H1 (cell line): ENCODE results near the gene CD247. TPM values are rescaled to one million over a fixed set of nuclear protein-coding genes. Genes with fewer than 3 reads are reported as not detected.

ENCODE experiments used
- CTCF ChIA-PET: fragments of 300-600 bp; sonication (Branson Sonifier 250); formaldehyde crosslinking; loops from one replicate; lab custom pipeline; 2021; ENCODE audit not compliant: partially characterized antibody; lab: Charles Lee
- POLR2A ChIA-PET: fragments of 300-600 bp; sonication (Branson Sonifier 250); formaldehyde crosslinking; loops from one replicate; lab custom pipeline; 2021; ENCODE audit warnings: inconsistent platforms; ENCODE audit not compliant: partially characterized antibody; lab: Charles Lee
- DNase-seq, 2 experiments: peaks; one replicate each; pipeline versions ENCODE4 v3.0.0 to v3.0.0-alpha.2; 2010 to 2022; ENCODE audit warnings: low spot score in 2 of 2, low read depth in 1 of 2, mixed read lengths in 1 of 2
- FAIRE-seq: peaks from 2 replicates; lab custom pipeline; 2011; peaks lifted over from hg19 to GRCh38; lab: Jason Lieb, UNC
- H2AFZ ChIP-seq: 2 replicates; pipeline ENCODE4 v1.8.1; 2012; ENCODE audit warnings: low read length, inconsistent platforms
- H2AK5ac ChIP-seq: 2 replicates; pipeline ENCODE4 v1.6.1; 2013; ENCODE audit warnings: low read depth, low read length
- H2BK120ac ChIP-seq: replicated peaks from 2 replicates; pipeline ENCODE3; 2013; ENCODE audit warnings: low read depth, low read length, inconsistent platforms
- H2BK12ac ChIP-seq: 2 replicates; pipeline ENCODE4 v1.6.1; 2013; ENCODE audit warnings: low read depth, low read length
- H2BK15ac ChIP-seq: 2 replicates; pipeline ENCODE4 v1.6.1; 2013; ENCODE audit warnings: low read length
- H2BK20ac ChIP-seq: 2 replicates; pipeline ENCODE4 v1.6.1; 2013; ENCODE audit warnings: low read length
- H2BK5ac ChIP-seq: 2 replicates; pipeline ENCODE4 v1.6.1; 2013; ENCODE audit warnings: low read depth, low read length
- H3K14ac ChIP-seq: 2 replicates; pipeline ENCODE4 v1.6.1; 2013; ENCODE audit warnings: inconsistent platforms; ENCODE audit not compliant: insufficient read length
- H3K18ac ChIP-seq: 2 replicates; pipeline ENCODE4 v1.6.1; 2013; ENCODE audit warnings: low read length; ENCODE audit errors: extremely low read depth
- H3K23ac ChIP-seq: 2 replicates; pipeline ENCODE4 v1.6.1; 2013; ENCODE audit warnings: inconsistent platforms; ENCODE audit not compliant: insufficient read length
- H3K23me2 ChIP-seq: 2 replicates; pipeline ENCODE4 v1.6.1; 2013; ENCODE audit warnings: low read depth, low read length
- H3K27ac ChIP-seq: 2 replicates; pipeline ENCODE4 v1.6.1; 2011; ENCODE audit warnings: low read depth, low read length, inconsistent platforms
- H3K27me3 ChIP-seq, 4 experiments: replicated peaks in 1 of 4; 1 replicate in 1 of 4; 2 replicates in 3 of 4; pipeline versions ENCODE4 v1.6.1 to v1.8.1; 2011 to 2013; ENCODE audit warnings: low read length in 3 of 4, mild to moderate bottlenecking in 3 of 4, inconsistent platforms in 2 of 4, mixed read lengths in 2 of 4, moderate library complexity in 1 of 4; ENCODE audit not compliant: control insufficient read depth in 3 of 4, insufficient read depth in 3 of 4; ENCODE audit errors: extremely low read depth in 1 of 4
- H3K36me3 ChIP-seq, 4 experiments: 2 replicates each; pipeline versions ENCODE4 v1.6.1 to v1.8.1; 2011 to 2013; ENCODE audit warnings: mild to moderate bottlenecking in 4 of 4, low read length in 3 of 4, moderate library complexity in 2 of 4, control low read depth in 1 of 4, inconsistent platforms in 1 of 4; ENCODE audit not compliant: insufficient read depth in 4 of 4, control insufficient read depth in 2 of 4
- H3K4ac ChIP-seq: replicated peaks from 2 replicates; pipeline ENCODE3; 2013; ENCODE audit warnings: low read length, low read depth, mixed read lengths, inconsistent platforms; ENCODE audit not compliant: insufficient read length
- H3K4me1 ChIP-seq, 4 experiments: replicated peaks in 1 of 4; 1 replicate in 1 of 4; 2 replicates in 3 of 4; pipeline versions ENCODE4 v1.6.1 to v1.8.1; 2011 to 2013; ENCODE audit warnings: low read length in 3 of 4, inconsistent platforms in 2 of 4, mixed read lengths in 1 of 4; ENCODE audit not compliant: insufficient read depth in 4 of 4, control insufficient read depth in 3 of 4
- H3K4me2 ChIP-seq, 2 experiments: 2 replicates each; pipeline versions ENCODE4 v1.6.1 to v1.8.1; 2011 to 2013; ENCODE audit warnings: low read depth in 2 of 2, low read length in 2 of 2, control low read depth in 1 of 2, inconsistent platforms in 1 of 2, mild to moderate bottlenecking in 1 of 2; ENCODE audit not compliant: insufficient read depth in 1 of 2
- H3K4me3 ChIP-seq, 4 experiments: fragments of 200-600, 300-600 bp in 1 of 4; sonication (generic), shearing (Covaris generic), sonication (Bioruptor Twin) in 1 of 4; 2 replicates each; pipeline versions ENCODE4 v1.5.1 to v1.8.1; 2011 to 2016; ENCODE audit warnings: low read length in 4 of 4, low read depth in 3 of 4, control low read depth in 2 of 4, inconsistent platforms in 2 of 4, mild to moderate bottlenecking in 2 of 4, mixed read lengths in 1 of 4, moderate library complexity in 1 of 4; ENCODE audit not compliant: insufficient read depth in 2 of 4; ENCODE audit errors: extremely low read depth in 1 of 4
- H3K56ac ChIP-seq: replicated peaks from 2 replicates; pipeline ENCODE3; 2013; ENCODE audit warnings: low read depth, mild to moderate bottlenecking, mixed read lengths, low read length, inconsistent platforms; ENCODE audit not compliant: insufficient read length
- H3K79me1 ChIP-seq: 2 replicates; pipeline ENCODE4 v1.6.1; 2013; ENCODE audit warnings: low read depth, low read length, control low read depth
- H3K79me2 ChIP-seq, 2 experiments: 2 replicates each; pipeline versions ENCODE4 v1.6.1 to v1.8.1; 2012 to 2013; ENCODE audit warnings: low read length in 2 of 2, mild to moderate bottlenecking in 2 of 2, inconsistent platforms in 1 of 2; ENCODE audit not compliant: insufficient read depth in 2 of 2, control insufficient read depth in 1 of 2
- H3K9ac ChIP-seq, 4 experiments: replicated peaks in 1 of 4; 1 replicate in 1 of 4; 2 replicates in 3 of 4; pipeline versions ENCODE4 v1.6.1 to v1.8.1; 2011 to 2013; ENCODE audit warnings: low read depth in 3 of 4, low read length in 3 of 4, control low read depth in 2 of 4, mild to moderate bottlenecking in 2 of 4, moderate library complexity in 2 of 4, inconsistent platforms in 1 of 4; ENCODE audit errors: extremely low read depth in 1 of 4
- H3K9me3 ChIP-seq, 2 experiments: 2 replicates each; pipeline versions ENCODE4 v1.6.1 to v1.8.1; 2012 to 2013; ENCODE audit warnings: mild to moderate bottlenecking in 2 of 2, moderate library complexity in 2 of 2, control low read depth in 1 of 2, inconsistent platforms in 1 of 2, low read depth in 1 of 2, low read length in 1 of 2, mixed read lengths in 1 of 2; ENCODE audit not compliant: insufficient read depth in 2 of 2
- H4K20me1 ChIP-seq, 2 experiments: replicated peaks in 1 of 2; 2 replicates each; pipeline versions ENCODE3 to v1.8.1; 2011 to 2013; ENCODE audit warnings: inconsistent platforms in 2 of 2, low read length in 2 of 2, mild to moderate bottlenecking in 1 of 2; ENCODE audit not compliant: insufficient read depth in 2 of 2, control insufficient read depth in 1 of 2
- H4K5ac ChIP-seq: 2 replicates; pipeline ENCODE4 v1.6.1; 2013; ENCODE audit warnings: low read length, low read depth, mixed read lengths, inconsistent platforms; ENCODE audit not compliant: insufficient read length
- H4K8ac ChIP-seq: 2 replicates; pipeline ENCODE4 v1.8.0; 2013; ENCODE audit warnings: mild to moderate bottlenecking, moderate library complexity, low read length, inconsistent platforms; ENCODE audit not compliant: insufficient read depth; ENCODE audit errors: extremely low read depth
- H4K91ac ChIP-seq: replicated peaks from 2 replicates; pipeline ENCODE3; 2013; ENCODE audit warnings: low read length, mixed read lengths, inconsistent platforms; ENCODE audit not compliant: insufficient read length
- KDM5A ChIP-seq: fragments of 200-600 bp; IDR thresholded peaks from 2 replicates; pipeline ENCODE4 v1.7.1; 2012; ENCODE audit warnings: mild to moderate bottlenecking, low read length, inconsistent platforms, mixed read lengths
- RAD21 ChIP-seq, 2 experiments: IDR thresholded peaks in 1 of 2; conservative IDR thresholded peaks in 1 of 2; 2 replicates each; pipeline ENCODE4 v1.6.1; 2011; ENCODE audit warnings: low read depth in 2 of 2, low read length in 2 of 2, improper control_type of control experiment in 1 of 2, inconsistent platforms in 1 of 2, mild to moderate bottlenecking in 1 of 2, moderate library complexity in 1 of 2
- SIN3A ChIP-seq, 2 experiments: IDR thresholded peaks in 1 of 2; conservative IDR thresholded peaks in 1 of 2; 2 replicates each; pipeline ENCODE4 v1.6.1; 2011 to 2012; ENCODE audit warnings: low read length in 2 of 2, improper control_type of control experiment in 1 of 2, low read depth in 1 of 2, mild to moderate bottlenecking in 1 of 2
- WGBS, 2 experiments: shearing (Covaris generic) in 1 of 2; methylation state at CpG; one replicate each; pipeline versions ENCODE4 v1.1.6 to v1.1.7; 2013 to 2015; ENCODE audit warnings: low lambda C conversion rate in 2 of 2, mixed read lengths in 2 of 2, inconsistent platforms in 1 of 2, low coverage in 1 of 2, missing lambda C conversion rate in 1 of 2; ENCODE audit not compliant: insufficient replicate concordance in 2 of 2, insufficient coverage in 1 of 2, insufficient read length in 1 of 2; ENCODE audit errors: extremely low coverage in 1 of 2, missing lambda C conversion rate in 1 of 2; 5-methylcytosine and 5-hydroxymethylcytosine counted together
- polyA plus RNA-seq, 7 experiments: library from polyadenylated mRNA; depleted of rRNA in 3 of 7; stranded (reverse) in 5 of 7; unstranded in 2 of 7; fragments of >200 nt in 5 of 7; fragments of 200-250 nt in 2 of 7; gene quantifications; 1 replicate in 5 of 7; 2 replicates in 1 of 7; 4 replicates in 1 of 7; pipeline versions ENCODE4 v1.2.1 to v1.2.3, GENCODE V29; 2011 to 2013; ENCODE audit warnings: missing spikeins in 2 of 7, mixed read lengths in 2 of 7
- total RNA-seq: library from RNA; stranded (reverse); fragmentation: NEBNext Ultra II Directional; extraction: Animal tissue kit (Norgen Biotek cat#: 25700); gene quantifications from 2 replicates; pipeline ENCODE4 v1.2.1, GENCODE V29; 2021

Gene CD247
- total and polyA plus RNA-seq, 2 of the 8 experiments (the other 6 are each of a cell fraction or from before 2014, with no cell fraction given) = 2.0 to 2.2 TPM

DNA sequence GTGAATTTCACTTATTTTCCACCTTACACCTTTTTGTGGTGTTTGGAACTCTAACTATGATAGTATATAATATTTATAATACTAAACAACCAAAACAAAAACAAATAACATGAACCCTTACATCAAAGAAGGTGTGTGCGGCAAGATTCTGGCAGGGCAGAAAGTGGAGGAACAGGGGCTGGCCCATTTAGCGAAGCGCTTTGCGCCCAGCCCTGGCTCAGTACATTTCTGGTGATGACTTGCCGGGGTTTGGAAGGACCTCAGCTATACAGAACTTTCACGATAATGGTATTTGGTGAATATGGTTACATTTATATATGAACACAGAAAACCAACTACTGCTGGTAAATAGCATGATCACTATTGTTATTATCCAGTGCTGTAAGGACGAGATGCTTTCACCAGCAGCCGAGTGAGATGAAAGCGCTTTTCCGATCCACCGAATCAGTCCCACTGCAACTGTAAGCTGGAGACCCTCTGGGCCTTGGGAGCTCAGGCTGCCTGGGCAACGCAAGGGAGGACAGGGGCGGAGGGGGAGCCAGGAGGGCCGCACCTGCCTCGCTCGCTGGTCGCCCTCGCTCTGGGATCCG lies 63.9 kb downstream of the CD247 start:
- H2BK5ac ChIP-seq = no peak overlapping the region
- no peaks in the 10 kb centered on the region for H4K20me1 ChIP-seq
- H3K4me3 ChIP-seq = peak overlapping the region; percentile 61 to 67 (median 64)
- H3K27me3 ChIP-seq = peaks cover 0 to 28% (median 24%) of the 10 kb centered on the region in 4 experiments; a peak in 6 of 7 replicates
- H2BK12ac ChIP-seq = no peak overlapping the region
- H2BK15ac ChIP-seq = no peak overlapping the region
- H3K18ac ChIP-seq = no peak overlapping the region; the same call in 1 of the 2 replicates
- H3K23me2 ChIP-seq = peaks cover 10% of the 10 kb centered on the region; the same call in 1 of the 2 replicates
- no peak overlapping the region for H3K27ac ChIP-seq
- no peak overlapping the region for H2BK20ac ChIP-seq
- H3K9ac ChIP-seq = no peak overlapping the region
- peaks cover 0 to 15% (median 4%) of the 10 kb centered on the region in 4 experiments; a peak in 6 of 7 replicates for H3K4me1 ChIP-seq
- peak overlapping the region; percentile 88 to 93 for H3K4me2 ChIP-seq
- H3K9me3 ChIP-seq = no peaks in the 10 kb centered on the region
- no peaks in the 10 kb centered on the region for H3K36me3 ChIP-seq
- POLR2A ChIA-PET = interaction anchor here (0.6 to 2.6 kb wide), 8 partner anchors 10 to 234 kb away, joined by 3 to 8 read pairs (median 3); partner anchors contain the start of gene POU2F1
- peak overlapping the region; percentile 6 for H4K5ac ChIP-seq
- FAIRE-seq (no peak), DNase-seq (no peak)
- H4K91ac ChIP-seq = no peak overlapping the region
- no peak overlapping the region for H3K14ac ChIP-seq
- 21% methylated on average over 19 of the region's 19 CpGs; no CpG with 5 or more reads in 1 of the 2 experiments for WGBS, 2 experiments
- no peak overlapping the region for H2AK5ac ChIP-seq
- no peaks in the 10 kb centered on the region for H3K79me1 ChIP-seq
- no peak overlapping the region for H3K4ac ChIP-seq
- CTCF ChIA-PET = interaction anchor here (0.6 to 6.3 kb wide), 17 partner anchors 11 to 536 kb away, joined by 3 to 54 read pairs (median 5); no protein-coding TSS in a partner anchor
- no peaks in the 10 kb centered on the region for H3K79me2 ChIP-seq
- no peak overlapping the region for H2AFZ ChIP-seq
- no peak overlapping the region for H2BK120ac ChIP-seq
- no peak overlapping the region for H3K56ac ChIP-seq
- H4K8ac ChIP-seq = peak overlapping the region; percentile 83
- H3K23ac ChIP-seq = no peak overlapping the region
- TF ChIP-seq KDM5A = no peak
- 0 out of 4 replicates have a peak, but pooled peaks of 1 of the 2 experiments have one; percentile 35 for TF ChIP-seq SIN3A (conservative IDR thresholded peaks at IDR 0.05 in 1 of 2, IDR thresholded peaks at IDR 0.05 in 1 of 2; ENCODE audit: low read depth in 1 of 2, low read length in 2 of 2)
- TF ChIP-seq RAD21 (IDR thresholded peaks at IDR 0.05 in 1 of 2, conservative IDR thresholded peaks at IDR 0.05 in 1 of 2; ENCODE audit: low read depth in 2 of 2, low read length in 2 of 2) = 0 out of 4 replicates have a peak, but pooled peaks of 1 of the 2 experiments have one; percentile 1
